Adipocyte (in vitro differentiated cells): ENCODE data around the gene PANX1.
A peak's percentile ranks its signal among the peaks of the same experiment; 100 is the strongest.

ENCODE experiments used
- DNase-seq: peaks from one replicate; pipeline ENCODE4 v3.0.0-alpha.2; 2015; ENCODE audit warnings: low read depth
- H3K27me3 ChIP-seq: replicated peaks from 2 replicates; pipeline ENCODE4 v1.7.0; 2013; ENCODE audit warnings: mild to moderate bottlenecking, low read length, moderate library complexity; ENCODE audit not compliant: control insufficient read depth, insufficient read depth
- H3K36me3 ChIP-seq: 2 replicates; pipeline ENCODE4 v1.7.0; 2013; ENCODE audit warnings: low read length, mild to moderate bottlenecking, moderate library complexity; ENCODE audit not compliant: control insufficient read depth, insufficient read depth, severe bottlenecking
- H3K4me1 ChIP-seq: 2 replicates; pipeline ENCODE4 v1.7.0; 2013; ENCODE audit warnings: mild to moderate bottlenecking, low read length, moderate library complexity; ENCODE audit not compliant: control insufficient read depth, insufficient read depth
- H3K4me3 ChIP-seq: 2 replicates; pipeline ENCODE4 v1.7.0; 2013; ENCODE audit warnings: mild to moderate bottlenecking, low read length, moderate library complexity
- H3K9ac ChIP-seq: 2 replicates; pipeline ENCODE4 v1.7.0; 2013; ENCODE audit warnings: mild to moderate bottlenecking, low read length, moderate library complexity
- H3K9me3 ChIP-seq: 2 replicates; pipeline ENCODE4 v1.7.0; 2013; ENCODE audit warnings: mild to moderate bottlenecking, low read length, moderate library complexity; ENCODE audit not compliant: control insufficient read depth

PANX1 gene

GRCh38 chr11:94186342-94187203 lies 57.9 kb downstream of the PANX1 start:
- Histone ChIP-seq H3K27me3 (no peaks in the 10 kb centered on the region), H3K9me3 (no peaks in the 10 kb centered on the region), H3K9ac (no peak overlapping the region), H3K4me3 (no peak overlapping the region), H3K36me3 (peaks cover 12% of the 10 kb centered on the region), H3K4me1 (peaks cover 26% of the 10 kb centered on the region)
- DNase-seq, result no peak

- H3K9ac ChIP-seq, result no peak overlapping the region
- no peaks in the 10 kb centered on the region for H3K36me3 ChIP-seq
- H3K27me3 ChIP-seq, result no peaks in the 10 kb centered on the region
- peak; percentile 24 for DNase-seq
- no peak overlapping the region for H3K4me3 ChIP-seq
- peaks cover 11% of the 10 kb centered on the region for H3K4me1 ChIP-seq
- no peaks in the 10 kb centered on the region for H3K9me3 ChIP-seq
Observed at GRCh38 chr11:94193288-94193687, 64.6 kb downstream of the PANX1 start.

GRCh38 chr11:94194712-94195111 lies 66.1 kb downstream of the PANX1 start:
- Histone ChIP-seq H3K4me3 (no peak overlapping the region), H3K27me3 (no peaks in the 10 kb centered on the region), H3K9ac (no peak overlapping the region), H3K4me1 (peaks cover 21% of the 10 kb centered on the region), H3K36me3 (no peaks in the 10 kb centered on the region), H3K9me3 (no peaks in the 10 kb centered on the region)
- DNase-seq, result no peak

- H3K4me1 ChIP-seq, result peaks cover 26% of the 10 kb centered on the region
- H3K9ac ChIP-seq, result no peak overlapping the region
- H3K27me3 ChIP-seq, result no peaks in the 10 kb centered on the region
- no peak for DNase-seq
- H3K9me3 ChIP-seq, result no peaks in the 10 kb centered on the region
- no peak overlapping the region for H3K4me3 ChIP-seq
- no peaks in the 10 kb centered on the region for H3K36me3 ChIP-seq
Observed at GRCh38 chr11:94196363-94196762, 67.7 kb downstream of the PANX1 start.

- no peak for DNase-seq
- Histone ChIP-seq H3K4me3 (no peak overlapping the region), H3K27me3 (no peaks in the 10 kb centered on the region), H3K9me3 (no peaks in the 10 kb centered on the region), H3K36me3 (no peaks in the 10 kb centered on the region), H3K4me1 (peaks cover 18% of the 10 kb centered on the region), H3K9ac (no peak overlapping the region)
Observed at GRCh38 chr11:94198718-94199117, 70.1 kb downstream of the PANX1 start.

- DNase-seq, result peak; percentile 7
- no peak overlapping the region for H3K9ac ChIP-seq
- no peak overlapping the region for H3K4me3 ChIP-seq
- no peaks in the 10 kb centered on the region for H3K27me3 ChIP-seq
- peaks cover 18% of the 10 kb centered on the region for H3K4me1 ChIP-seq
- no peaks in the 10 kb centered on the region for H3K9me3 ChIP-seq
- H3K36me3 ChIP-seq, result no peaks in the 10 kb centered on the region
Observed at GRCh38 chr11:94199136-94200130, 70.8 kb downstream of the PANX1 start.

GRCh38 chr11:94201004-94201465 lies 72.4 kb downstream of the PANX1 start:
- H3K27me3 ChIP-seq, result no peaks in the 10 kb centered on the region
- no peak overlapping the region for H3K4me3 ChIP-seq

GRCh38 chr11:94203070-94203469 lies 74.4 kb downstream of the PANX1 start:
- Histone ChIP-seq H3K27me3 (no peaks in the 10 kb centered on the region), H3K4me3 (no peak overlapping the region), H3K9ac (no peak overlapping the region), H3K4me1 (peaks cover 18% of the 10 kb centered on the region), H3K36me3 (no peaks in the 10 kb centered on the region), H3K9me3 (no peaks in the 10 kb centered on the region)
- no peak for DNase-seq

More at GRCh38 chr11:94201004-94201465, 72.4 kb downstream of the PANX1 start:
- peak; percentile 52 for DNase-seq
- H3K9ac ChIP-seq, result no peak overlapping the region
- H3K4me1 ChIP-seq, result peaks cover 18% of the 10 kb centered on the region
- H3K9me3 ChIP-seq, result no peaks in the 10 kb centered on the region
- H3K36me3 ChIP-seq, result no peaks in the 10 kb centered on the region

GRCh38 chr11:94211261-94211830 lies 82.7 kb downstream of the PANX1 start:
- Histone ChIP-seq H3K4me1 (no peaks in the 10 kb centered on the region), H3K4me3 (no peak overlapping the region), H3K36me3 (no peaks in the 10 kb centered on the region), H3K27me3 (no peaks in the 10 kb centered on the region), H3K9me3 (no peaks in the 10 kb centered on the region), H3K9ac (no peak overlapping the region)
- DNase-seq, result no peak

GRCh38 chr11:94212898-94213297 lies 84.3 kb downstream of the PANX1 start:
- no peak for DNase-seq
- H3K27me3 ChIP-seq, result no peaks in the 10 kb centered on the region

GRCh38 chr11:94217705-94218104 lies 89.1 kb downstream of the PANX1 start:
- no peak overlapping the region for H3K9ac ChIP-seq
- H3K36me3 ChIP-seq, result no peaks in the 10 kb centered on the region
- H3K4me1 ChIP-seq, result no peaks in the 10 kb centered on the region
- no peak for DNase-seq
- peaks cover 8% of the 10 kb centered on the region for H3K9me3 ChIP-seq
- no peaks in the 10 kb centered on the region for H3K27me3 ChIP-seq
- no peak overlapping the region for H3K4me3 ChIP-seq

More at GRCh38 chr11:94212898-94213297, 84.3 kb downstream of the PANX1 start:
- H3K9ac ChIP-seq, result no peak overlapping the region
- H3K4me3 ChIP-seq, result no peak overlapping the region
- no peaks in the 10 kb centered on the region for H3K36me3 ChIP-seq
- no peaks in the 10 kb centered on the region for H3K9me3 ChIP-seq
- no peaks in the 10 kb centered on the region for H3K4me1 ChIP-seq
